Hindlimb muscle (tissue), 1 donor: Measurements from ENCODE around the gene DYNLRB1. TPM values are rescaled to one million over a fixed set of nuclear protein-coding genes. Genes with fewer than 3 reads are reported as not detected.
"Not testable (repeated sequence)": the region's sequence is repeated elsewhere in the genome, so short reads cannot be mapped to it uniquely, and the experiment has no call there.

ENCODE experiments used
- DNase-seq: peaks from one replicate; pipeline ENCODE4 v3.0.0-alpha.2; 2013
- polyA plus RNA-seq: library from polyadenylated mRNA; unstranded; fragments of 120-200 nt; gene quantifications from one replicate; pipeline ENCODE4 v1.2.1, GENCODE V29; 2013; ENCODE audit not compliant: insufficient read length

Gene DYNLRB1
- polyA plus RNA-seq, 1 donor: 108 TPM

DNA sequence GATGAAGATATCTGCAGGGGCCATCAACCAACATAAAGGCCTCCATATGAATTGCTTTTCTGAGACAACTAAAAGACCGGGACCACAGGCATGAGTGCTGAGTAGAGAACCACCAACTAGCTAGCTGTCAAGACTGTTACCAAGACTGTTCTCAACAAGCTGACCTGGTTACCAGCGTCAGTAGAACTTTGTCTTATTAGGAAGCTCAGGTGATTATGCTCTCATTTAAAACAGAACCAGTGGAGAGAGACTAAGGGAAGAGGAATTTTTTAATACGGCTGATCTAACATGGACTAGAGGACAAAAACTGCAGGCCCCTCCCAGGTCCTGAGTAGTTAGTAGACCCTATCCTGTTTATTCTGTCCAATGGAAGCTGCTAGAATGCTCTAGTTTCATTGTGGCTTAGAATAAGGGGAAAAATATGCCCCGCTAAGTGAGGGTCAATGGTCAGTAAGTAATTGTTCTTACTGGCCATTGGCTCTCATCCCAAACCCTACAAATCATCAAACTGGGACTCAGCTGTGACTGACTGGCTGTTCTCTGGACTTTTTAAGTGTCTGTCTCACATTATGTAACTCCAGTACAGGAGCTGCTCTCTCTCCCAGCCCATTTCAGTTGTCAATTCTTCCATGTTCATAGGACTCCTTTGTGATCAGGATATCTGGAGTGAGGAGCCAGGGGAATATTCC is 3.8 kb upstream of the DYNLRB1 start:
- no peak for DNase-seq

DNA sequence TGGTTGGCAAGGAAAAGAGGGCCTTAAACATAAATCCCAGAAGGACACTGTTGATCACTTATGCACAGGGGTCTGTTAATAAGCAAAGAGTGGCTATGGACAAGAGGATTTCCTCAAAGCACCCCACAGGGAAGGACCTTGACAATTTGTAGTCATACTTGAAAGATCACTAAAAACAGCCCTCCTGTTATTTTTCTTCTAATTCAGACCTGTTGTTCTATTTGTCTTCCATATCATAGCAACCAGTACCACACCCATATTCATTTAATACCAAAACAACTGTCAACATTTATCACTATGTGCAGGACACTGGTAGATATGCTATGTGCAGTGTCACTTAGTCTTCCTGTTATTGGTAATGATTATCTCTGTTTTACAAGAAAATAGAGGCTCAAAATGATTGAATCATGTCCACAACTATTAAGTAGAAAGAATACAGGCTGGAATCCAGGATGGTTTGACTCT is 3.2 kb upstream of the DYNLRB1 start:
- DNase-seq: no peak

DNA sequence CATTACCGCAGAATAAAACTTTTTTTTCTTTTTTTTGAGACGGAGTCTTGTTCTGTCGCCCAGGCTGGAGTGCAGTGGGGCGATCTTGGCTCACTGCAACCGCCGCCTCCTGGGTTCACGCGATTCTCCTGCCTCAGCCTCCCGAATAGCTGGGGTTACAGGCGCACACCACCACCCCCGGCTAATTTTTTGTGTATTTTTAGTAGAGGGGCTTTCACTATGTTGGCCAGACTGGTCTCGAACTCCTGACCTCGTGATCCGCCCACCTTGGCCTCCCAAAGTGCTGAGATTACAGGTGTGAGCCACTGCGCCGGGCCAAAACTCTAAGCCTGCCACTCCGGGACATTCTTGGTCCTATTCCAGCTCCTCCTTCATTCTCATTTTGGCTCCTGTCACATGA is 2.2 kb upstream of the DYNLRB1 start:
- DNase-seq: not testable (repeated sequence)

DNA sequence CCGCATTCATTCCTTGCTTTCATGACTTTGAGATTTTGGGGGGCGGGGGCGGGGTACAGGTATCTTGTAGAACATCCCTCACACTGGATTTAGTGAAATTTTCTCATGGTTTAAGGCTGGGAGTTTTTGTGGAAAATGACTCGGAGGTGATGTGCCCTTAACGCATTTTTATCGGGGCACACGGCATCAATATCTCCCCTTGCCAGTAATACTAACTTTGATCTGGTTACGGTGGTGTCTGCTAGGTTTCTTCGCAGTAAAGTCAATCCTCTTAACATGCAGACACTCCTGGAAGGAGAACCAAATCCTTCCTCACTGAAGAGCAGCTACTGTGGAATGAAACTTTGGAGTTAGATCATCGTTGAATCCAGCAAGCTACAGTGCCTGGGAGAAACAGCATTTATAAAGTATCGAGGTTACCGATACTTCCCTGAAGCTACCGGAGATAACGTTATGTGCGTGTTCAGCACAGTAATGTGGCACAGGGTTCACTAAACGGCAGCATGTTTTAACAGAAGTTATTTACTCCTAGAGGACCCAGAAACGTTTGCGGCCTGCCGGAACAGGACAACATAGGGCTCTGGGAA is 1.2 kb upstream of the DYNLRB1 start:
- no peak for DNase-seq

DNA sequence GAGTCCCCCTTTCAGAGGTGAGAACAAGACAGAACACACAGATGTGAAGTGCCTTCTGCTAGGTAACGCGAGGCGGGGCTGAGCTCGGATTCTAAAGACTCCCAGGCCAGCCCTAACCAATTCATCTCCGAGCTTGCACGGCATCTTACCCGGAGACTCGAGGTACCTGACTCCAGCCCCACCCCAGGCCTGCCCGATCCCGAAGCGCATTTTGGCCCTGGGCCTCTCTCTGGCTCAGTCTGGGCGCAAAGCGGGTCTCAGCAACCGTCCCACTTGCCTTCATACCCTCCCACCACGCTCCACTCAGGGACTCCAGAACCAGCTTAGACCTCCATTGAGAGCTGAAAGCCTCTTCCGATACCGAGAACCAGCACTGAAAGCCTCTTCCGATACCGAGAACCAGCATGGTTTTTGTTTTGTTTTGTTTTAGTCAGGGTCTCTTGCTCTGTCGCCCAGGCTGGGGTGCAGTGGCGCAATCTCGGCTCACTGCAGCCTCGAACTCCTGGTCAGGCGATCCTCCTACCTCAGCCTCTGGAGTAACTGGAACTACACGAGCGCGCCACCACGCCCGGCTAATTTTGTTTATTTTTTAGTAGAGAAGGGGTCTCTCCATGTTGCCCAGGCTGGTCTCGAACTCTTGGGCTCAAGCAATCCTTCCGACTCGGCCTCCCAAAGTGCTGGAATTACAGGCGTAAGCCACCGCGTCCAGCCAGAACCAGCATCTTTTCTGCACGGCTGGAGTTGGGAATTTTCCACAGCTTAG is 557 bp upstream of the DYNLRB1 start:
- peak; percentile 23 for DNase-seq

DNA sequence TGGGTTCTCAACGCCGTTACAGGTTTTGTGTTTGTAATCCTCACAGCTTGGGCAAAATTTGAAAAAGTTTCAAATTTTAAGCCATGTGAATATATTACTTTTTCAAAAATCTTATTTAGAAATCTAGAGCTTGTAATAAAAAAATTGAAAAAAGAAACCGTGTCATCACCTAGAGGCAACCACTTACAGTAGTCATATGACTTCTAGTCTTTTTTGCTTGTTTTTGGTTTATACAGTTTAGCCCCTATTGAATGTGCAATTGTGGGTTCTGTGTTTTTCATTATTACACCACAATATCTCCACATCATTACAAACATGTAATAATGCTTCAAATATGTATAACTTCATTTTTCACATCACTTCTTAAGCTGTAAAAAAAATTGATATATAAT is 888 bp downstream of the DYNLRB1 start:
- no peak for DNase-seq

DNA sequence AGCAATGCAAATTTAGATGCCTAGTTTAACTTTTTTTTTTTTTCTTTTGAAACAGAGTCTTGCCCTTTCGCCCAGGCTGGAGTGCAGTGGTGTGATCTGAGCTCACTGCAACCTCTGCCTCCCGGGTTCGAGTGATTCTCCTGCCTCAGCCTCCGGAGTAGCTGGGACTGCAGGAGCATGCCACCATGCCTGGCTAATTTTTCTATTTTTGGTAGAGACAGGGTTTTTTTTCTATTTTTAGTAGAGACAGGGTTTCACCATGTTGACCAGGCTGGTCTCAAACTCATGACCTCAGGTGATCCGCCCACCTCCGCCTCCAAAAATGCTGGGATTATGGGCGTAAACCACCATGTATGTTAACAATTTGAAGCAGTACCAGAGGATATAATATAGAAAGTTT is 2.6 kb downstream of the DYNLRB1 start:
- DNase-seq: not testable (repeated sequence)

DNA sequence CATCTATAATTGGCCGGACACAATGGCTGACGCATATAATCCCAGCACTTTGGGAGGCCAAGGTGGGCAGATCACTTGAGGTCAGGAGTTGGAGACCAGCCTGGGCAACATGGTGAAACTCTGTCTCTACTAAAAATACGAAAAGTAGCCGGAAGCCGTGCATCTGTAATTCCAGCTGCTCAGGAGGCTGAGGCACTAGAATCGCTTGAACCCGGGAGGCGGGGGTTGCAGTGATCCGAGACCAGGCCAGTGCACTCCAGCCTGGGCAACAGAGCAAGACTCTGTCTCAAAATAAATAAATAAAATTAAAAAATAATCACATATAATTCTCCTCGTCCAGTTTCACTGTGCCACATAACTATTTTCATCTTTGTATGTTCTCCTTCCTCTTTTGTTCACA is 3.6 kb downstream of the DYNLRB1 start:
- DNase-seq: not testable (repeated sequence)

DNA sequence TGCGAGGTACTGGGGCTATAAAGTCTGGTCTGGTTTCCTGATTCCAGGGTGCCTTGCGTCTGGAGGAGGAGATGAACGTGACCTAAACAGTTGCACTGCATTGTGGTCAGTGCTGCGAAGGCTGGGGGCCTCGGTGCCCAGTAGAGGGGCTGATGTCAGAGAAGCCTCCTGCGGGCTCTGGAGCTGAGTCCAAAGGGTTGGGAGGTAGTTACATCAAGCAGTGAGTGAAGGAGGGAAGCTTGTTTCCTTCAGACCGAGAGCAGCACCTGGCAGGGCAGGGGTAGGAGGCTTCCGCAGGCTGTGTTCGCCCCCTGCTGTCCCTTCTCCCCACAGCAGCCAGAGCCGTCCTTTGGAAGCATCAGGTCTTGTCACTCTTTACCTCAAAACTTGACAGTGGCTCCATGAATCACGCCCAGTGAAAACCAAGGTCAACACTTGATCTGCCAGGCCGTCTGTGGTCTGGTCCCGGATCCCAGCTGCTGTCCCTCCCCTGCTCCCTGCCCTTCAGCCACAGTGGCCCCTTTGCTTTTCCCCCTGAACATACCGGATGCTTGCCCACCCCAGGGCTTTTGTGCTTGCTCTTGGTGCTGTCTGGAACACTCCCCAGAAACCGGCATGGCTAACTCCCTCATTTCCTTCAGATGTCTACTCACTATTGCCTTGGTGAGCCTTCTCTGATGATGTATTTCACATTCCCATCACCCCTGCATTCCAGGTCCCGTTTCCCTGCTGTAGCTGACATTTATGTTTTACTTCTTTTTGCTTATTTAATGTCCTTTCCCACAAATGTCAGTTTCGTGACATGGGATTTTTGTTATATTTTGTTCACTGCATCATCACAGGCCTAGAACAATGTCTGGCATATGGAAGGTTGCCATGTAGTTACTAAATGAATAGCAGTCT is 7.0 kb downstream of the DYNLRB1 start:
- DNase-seq: peak; percentile 22

DNA sequence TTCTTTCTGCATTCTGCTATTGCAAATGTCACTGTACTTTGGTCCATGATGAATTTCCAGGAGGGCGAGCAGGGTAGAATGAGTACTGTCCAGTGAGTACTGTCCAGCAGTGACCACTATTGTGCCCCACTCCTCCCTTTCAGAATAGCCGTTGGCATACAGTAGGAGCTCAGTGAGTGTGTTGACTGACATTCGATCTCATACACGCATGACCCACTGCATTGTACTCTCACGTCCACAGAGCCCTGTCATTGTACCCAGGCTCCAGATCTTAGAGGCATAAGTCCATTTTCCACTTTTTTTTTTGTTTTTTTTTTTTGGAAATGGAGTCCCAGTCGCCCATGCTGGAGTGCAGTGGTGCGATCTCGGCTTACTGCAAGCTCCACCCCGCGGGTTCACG is 8.2 kb downstream of the DYNLRB1 start:
- no peak for DNase-seq

DNA sequence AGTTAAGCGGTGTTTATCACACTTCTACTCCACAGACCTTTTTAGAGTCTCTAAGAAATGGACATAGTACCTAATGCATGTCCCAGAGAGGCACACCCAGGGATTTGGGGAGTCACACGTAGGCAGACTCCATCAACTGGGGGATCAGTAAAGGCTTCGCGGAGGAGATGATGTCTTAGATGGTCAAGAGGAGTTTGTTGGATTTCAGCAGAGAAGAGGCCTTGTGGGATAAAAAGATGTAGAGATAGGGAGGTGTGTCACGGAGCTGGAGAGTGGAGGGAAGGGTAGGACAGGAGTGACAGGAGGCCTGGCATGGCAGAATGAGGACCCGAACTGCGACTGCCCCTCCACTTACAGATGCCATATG is 9.1 kb downstream of the DYNLRB1 start:
- no peak for DNase-seq

DNA sequence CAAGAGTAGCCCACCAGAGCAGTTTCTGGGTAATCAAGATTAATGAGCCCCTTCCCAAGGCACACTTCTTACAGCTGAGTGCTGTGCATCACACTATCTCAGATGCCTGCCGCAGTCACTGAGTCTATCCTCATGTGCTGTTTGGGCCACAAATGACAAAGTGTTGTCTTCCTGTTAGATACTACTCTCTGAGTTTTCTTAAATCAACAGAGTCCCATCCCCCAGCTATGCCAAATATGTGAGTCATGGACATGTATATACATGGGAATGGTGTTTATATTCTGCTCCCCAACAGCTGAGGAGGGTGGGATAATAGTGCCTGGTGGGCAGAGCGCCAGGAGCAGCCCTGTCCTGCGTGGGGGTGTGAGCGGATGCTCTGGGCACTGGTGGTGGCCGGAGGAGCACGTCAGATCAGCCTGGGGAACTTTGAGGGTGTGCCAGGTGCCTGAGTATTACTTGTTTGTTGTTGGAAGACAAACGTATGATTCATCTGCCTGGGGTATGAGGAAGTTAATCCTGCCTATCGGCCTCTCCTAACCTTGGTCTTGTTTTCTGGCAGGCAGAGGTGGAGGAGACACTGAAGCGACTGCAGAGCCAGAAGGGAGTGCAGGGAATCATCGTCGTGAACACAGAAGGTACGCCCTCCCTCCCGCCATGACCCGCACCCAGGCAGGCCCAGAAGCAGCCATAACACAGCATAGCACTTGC is 9.6 kb downstream of the DYNLRB1 start:
- DNase-seq: peak; percentile 38

DNA sequence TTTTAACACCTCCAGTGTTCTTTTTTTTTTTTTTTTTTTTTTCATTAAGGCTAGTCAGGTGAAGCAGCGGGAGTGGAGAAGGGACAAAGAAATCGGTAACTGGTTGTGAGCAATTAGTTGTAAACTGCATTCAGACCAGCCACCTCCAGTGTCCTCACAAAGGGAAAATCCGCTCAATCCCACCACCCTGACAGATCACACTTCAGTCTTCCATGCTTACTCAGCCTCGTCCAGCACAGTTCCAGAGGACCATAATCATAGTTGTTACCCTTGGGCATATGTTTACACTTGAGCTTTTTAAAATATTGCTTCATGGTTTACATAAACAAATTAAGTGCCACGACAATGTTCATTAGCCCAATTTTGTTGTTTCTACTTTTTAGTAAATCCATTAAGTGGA is 10.2 kb downstream of the DYNLRB1 start:
- no peak for DNase-seq

DNA sequence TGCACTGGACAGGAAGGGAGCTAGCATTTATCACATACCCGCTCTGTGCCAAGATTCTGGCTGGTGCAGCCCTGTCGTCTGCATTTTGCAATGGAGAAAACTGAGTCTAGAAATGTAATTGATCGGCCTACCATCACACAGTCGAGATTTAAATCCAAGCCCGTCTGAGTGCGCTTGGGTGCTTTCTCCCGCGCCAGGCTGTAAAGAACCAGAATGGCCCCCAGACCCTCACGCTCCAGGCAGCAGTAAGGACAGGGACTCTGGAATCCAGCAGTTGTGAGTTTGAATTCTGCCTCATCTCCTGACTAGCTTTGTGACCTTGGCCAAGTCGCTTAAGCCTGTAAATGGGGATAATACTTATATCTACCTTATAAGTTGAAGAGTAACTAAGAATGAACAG is 10.8 kb downstream of the DYNLRB1 start:
- no peak for DNase-seq

DNA sequence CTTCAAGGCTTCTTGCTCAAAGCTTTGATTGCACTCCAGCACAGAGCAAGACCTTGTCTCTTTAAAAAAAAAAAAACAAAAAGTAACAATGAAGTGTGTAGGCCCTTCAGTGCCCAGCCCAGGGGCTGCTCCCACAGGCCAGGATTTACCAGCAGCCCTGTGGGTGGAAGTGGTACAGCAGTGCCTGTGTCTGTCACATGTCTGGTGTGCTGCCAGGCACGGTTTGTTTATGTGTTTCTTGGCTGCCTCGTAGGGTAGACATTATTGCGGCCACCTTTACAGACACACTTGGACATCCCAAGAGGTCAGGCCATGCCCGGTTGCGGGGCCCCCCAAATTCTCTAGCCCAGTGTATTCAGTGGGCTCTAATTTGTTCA is 12.7 kb downstream of the DYNLRB1 start:
- DNase-seq: no peak

DNA sequence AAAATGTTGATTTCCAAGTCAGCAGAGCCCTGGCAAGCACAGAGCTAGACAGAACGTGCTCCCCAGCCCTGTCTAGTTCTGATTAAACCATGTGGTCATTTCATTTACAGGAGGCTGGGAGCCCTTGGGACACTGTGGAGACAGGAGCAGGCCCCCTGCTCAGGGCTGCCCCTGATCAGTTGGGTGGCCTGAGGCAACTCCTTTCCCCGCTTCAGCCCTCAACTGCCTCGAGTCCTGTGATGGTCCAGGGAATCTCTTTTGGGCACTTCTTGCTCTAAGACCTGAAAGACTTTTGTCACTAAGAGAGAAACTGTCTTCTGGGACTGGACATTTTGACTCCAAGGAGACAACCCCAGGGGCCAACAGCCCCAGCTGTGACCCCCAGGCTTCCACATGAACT is 13.5 kb downstream of the DYNLRB1 start:
- no peak for DNase-seq

DNA sequence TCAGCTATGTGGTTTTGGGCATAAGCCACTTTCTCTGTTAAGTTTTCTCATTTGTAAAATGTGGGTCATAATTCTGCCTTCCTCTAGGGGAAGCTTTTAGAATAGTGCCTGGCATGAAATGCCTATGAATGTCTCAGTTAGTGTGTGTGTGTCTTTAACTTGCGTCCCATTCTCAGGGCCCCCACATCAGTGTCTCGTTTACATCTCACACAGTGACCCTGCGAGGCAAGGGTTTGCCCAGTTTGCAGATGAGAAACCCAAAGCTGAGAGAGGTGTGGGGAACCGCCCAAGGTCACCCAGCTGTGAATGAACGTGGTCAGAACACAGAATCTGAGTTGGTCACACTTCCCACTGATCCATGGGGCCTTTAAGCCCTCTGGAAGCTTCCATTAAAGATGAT is 14.1 kb downstream of the DYNLRB1 start:
- DNase-seq: no peak

DNA sequence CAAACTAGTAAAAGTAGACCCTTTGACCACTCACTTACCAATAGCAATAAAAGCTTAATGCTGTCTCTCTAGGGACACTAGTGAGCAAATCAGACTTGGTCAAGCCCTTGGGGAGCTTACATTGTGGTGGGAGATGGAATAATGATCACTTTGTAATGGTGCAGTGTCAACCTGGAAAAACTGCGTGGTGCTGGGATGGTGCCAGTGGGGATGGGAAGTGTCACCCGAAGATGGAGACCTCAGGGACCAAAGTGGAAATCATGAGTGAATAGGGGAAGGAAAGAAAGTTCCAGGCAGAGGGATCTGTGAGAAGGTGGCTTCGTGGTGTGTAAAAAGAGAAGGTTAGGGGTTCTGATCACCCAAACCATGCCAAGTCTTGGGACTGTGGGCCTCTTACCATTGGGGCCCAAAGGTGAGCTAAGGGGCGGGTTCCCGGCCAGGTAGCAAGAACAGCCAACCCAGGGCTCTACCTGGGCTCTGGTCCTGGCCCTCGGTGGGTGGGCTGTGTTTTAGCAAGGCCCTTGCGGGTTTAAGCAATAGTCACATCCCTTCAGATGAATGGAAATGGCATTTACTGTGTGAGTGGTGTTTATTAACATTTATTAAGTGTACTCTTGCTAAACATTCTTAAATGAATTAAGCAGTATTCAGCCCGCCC is 15.5 kb downstream of the DYNLRB1 start:
- no peak for DNase-seq

DNA sequence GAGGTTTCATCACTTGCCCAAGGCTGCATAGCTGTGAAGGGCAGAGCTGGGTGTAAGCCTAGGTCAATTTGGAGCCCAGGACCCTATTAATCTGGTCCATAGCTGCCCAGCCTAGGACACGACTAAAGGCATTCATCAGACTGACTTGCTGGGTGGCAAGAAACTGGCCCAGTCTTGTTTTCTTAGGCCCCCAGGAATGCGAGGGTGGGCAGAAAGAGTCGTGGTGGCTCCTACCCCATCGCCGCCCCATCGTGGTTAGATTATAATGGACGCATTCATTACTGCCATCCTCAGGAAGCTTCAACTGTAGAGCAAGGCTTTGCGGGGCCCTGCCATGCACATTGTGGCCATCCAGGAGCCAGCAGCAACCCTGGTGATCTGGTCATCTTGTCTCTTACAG is 16.1 kb downstream of the DYNLRB1 start:
- DNase-seq: no peak

DNA sequence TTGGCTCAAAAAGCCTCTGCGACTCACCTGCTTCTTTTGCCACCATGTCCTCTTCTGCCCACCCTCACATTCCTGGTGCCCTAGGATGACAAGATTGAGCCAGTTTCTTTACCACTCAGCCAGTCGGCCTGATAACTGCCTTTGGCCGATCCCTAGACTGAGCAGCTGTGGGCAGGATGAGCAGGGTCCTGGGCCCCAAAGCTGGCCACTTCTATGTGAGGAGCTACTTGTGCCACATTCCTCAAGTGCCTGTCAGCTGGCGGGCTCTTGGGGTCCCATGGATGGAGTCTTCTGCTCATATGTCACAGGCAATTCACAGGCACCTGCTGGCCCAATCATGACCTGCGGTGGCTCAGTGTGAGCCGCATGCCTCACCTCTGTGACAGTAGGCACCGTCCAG is 16.5 kb downstream of the DYNLRB1 start:
- DNase-seq: no peak

DNA sequence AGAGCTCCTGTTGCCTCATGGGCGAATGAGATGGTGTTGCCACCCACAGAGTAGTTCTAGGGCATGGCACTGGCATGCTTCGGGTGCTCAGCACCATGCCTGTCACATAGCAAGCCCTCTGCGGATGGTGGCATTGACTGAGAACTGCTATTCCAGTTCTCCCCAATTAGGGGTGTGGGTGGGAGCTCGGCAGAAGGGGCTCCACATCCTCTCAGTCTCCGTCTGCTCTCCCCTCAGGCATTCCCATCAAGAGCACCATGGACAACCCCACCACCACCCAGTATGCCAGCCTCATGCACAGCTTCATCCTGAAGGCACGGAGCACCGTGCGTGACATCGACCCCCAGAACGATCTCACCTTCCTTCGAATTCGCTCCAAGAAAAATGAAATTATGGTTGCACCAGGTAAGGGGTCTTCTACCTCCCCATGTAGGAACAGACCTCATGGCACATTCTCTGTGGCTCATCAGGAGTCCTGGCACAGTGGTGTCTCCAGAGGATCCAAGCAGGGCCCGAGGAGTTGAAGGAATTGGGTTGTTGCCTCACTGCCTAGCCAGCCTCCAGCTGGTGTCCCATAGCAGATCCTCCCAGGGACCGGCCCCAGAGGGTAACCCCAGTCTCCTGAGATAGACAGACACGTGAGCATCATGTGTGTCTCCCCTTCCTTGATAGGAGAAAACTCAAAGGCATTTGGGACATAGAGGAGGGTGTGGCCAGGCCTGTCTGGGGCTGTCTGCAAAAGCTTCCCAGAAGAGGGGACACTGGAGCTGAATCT is 18.4 kb downstream of the DYNLRB1 start:
- no peak for DNase-seq
